ENCODE data around the gene DTX1. TPM values are rescaled to one million over a fixed set of nuclear protein-coding genes. Genes with fewer than 3 reads are reported as not detected.
"Not testable (repeated sequence)": the region's sequence is repeated elsewhere in the genome, so short reads cannot be mapped to it uniquely, and the experiment has no call there.

Gene DTX1
- total RNA-seq, 4 donors from 2014 or later = 0.49 to 1.1 (median 0.77) TPM

GRCh38 chr12:113140706-113141105 is 84.2 kb downstream of the DTX1 start:
- Histone ChIP-seq H3K4me3 (no peak overlapping the region), H3K9me3 (no peaks in the 10 kb centered on the region), H3K4me1 (no peaks in the 10 kb centered on the region), H3K36me3 (no peaks in the 10 kb centered on the region), H3K27ac (no peak overlapping the region), H3K27me3 (peaks cover 9 to 15% (median 13%) of the 10 kb centered on the region in 3 donors)
- DNase-seq (no peak), ATAC-seq (no peak)
- intact Hi-C loops (cut with DNase I; ENCODE audit: low total_unique reads) = no loop called here
- TF ChIP-seq CTCF (IDR thresholded peaks at IDR 0.05 in 4 of 5, conservative IDR thresholded peaks at IDR 0.05 in 1 of 5) (no peak), POLR2A (IDR thresholded peaks at IDR 0.05) (no peak)
- in situ Hi-C loops (cut with MboI; ENCODE audit: low sequenced_read_pairs in 4 of 4) = no loop called here

- H3K9me3 ChIP-seq; ATAC-seq; H3K27ac ChIP-seq; H3K27me3 ChIP-seq; DNase-seq; intact Hi-C loops (cut with DNase I; ENCODE audit: low total_unique reads); H3K4me3 ChIP-seq; H3K36me3 ChIP-seq; in situ Hi-C loops (cut with MboI; ENCODE audit: low sequenced_read_pairs in 4 of 4); H3K4me1 ChIP-seq: not testable (repeated sequence)
Observed at GRCh38 chr12:113141716-113142115, 85.2 kb downstream of the DTX1 start.

GRCh38 chr12:113142173-113142885 is 85.8 kb downstream of the DTX1 start:
- Histone ChIP-seq H3K4me3 (no peak overlapping the region), H3K4me1 (no peaks in the 10 kb centered on the region), H3K9me3 (no peaks in the 10 kb centered on the region), H3K36me3 (no peaks in the 10 kb centered on the region), H3K27ac (no peak overlapping the region), H3K27me3 (peaks cover 0 to 6% (median 3%) of the 10 kb centered on the region in 3 donors)
- in situ Hi-C loops (cut with MboI; ENCODE audit: low sequenced_read_pairs in 4 of 4) (no loop called here), intact Hi-C loops (cut with DNase I; ENCODE audit: low total_unique reads) (no loop called here)
- no peak for ATAC-seq
- DNase-seq = peak in 1 of 2 donors; percentile 35
- TF ChIP-seq CTCF (IDR thresholded peaks at IDR 0.05 in 4 of 5, conservative IDR thresholded peaks at IDR 0.05 in 1 of 5) = no peak
- no peak for TF ChIP-seq POLR2A (IDR thresholded peaks at IDR 0.05)

- ATAC-seq = no peak
- no peaks in the 10 kb centered on the region for H3K36me3 ChIP-seq
- intact Hi-C loops (cut with DNase I; ENCODE audit: low total_unique reads) = no loop called here
- no peak for TF ChIP-seq POLR2A (IDR thresholded peaks at IDR 0.05)
- no peak for TF ChIP-seq CTCF (IDR thresholded peaks at IDR 0.05 in 4 of 5, conservative IDR thresholded peaks at IDR 0.05 in 1 of 5)
- no peak overlapping the region for H3K27ac ChIP-seq
- H3K9me3 ChIP-seq = no peaks in the 10 kb centered on the region
- H3K4me3 ChIP-seq = no peak overlapping the region
- no peak for DNase-seq
- in situ Hi-C loops (cut with MboI; ENCODE audit: low sequenced_read_pairs in 4 of 4) = no loop called here
- no peaks in the 10 kb centered on the region for H3K4me1 ChIP-seq
- H3K27me3 ChIP-seq = peaks cover 0 to 6% (median 3%) of the 10 kb centered on the region in 3 donors
Observed at GRCh38 chr12:113142886-113143332, 86.4 kb downstream of the DTX1 start.

GRCh38 chr12:113143959-113144358 is 87.4 kb downstream of the DTX1 start:
- ATAC-seq (no peak), DNase-seq (no peak)
- TF ChIP-seq CTCF (IDR thresholded peaks at IDR 0.05 in 4 of 5, conservative IDR thresholded peaks at IDR 0.05 in 1 of 5) = no peak
- no peak for TF ChIP-seq POLR2A (IDR thresholded peaks at IDR 0.05)
- in situ Hi-C loops (cut with MboI; ENCODE audit: low sequenced_read_pairs in 4 of 4) = no loop called here
- Histone ChIP-seq H3K4me1 (no peaks in the 10 kb centered on the region), H3K4me3 (no peak overlapping the region), H3K27ac (no peak overlapping the region), H3K36me3 (no peaks in the 10 kb centered on the region), H3K9me3 (no peaks in the 10 kb centered on the region), H3K27me3 (peaks cover 0 to 6% (median 3%) of the 10 kb centered on the region in 3 donors)
- intact Hi-C loops (cut with DNase I; ENCODE audit: low total_unique reads) = no loop called here
